Measurements from ENCODE around the gene HIGD1C.

Gene HIGD1C

GRCh38 chr12:51009056-51009440 is 56.7 kb downstream of the HIGD1C start:
- no peak for TF ChIP-seq CTCF (IDR thresholded peaks at IDR 0.05)

GRCh38 chr12:51011955-51012354 is 59.6 kb downstream of the HIGD1C start:
- no peak for TF ChIP-seq CTCF (IDR thresholded peaks at IDR 0.05)

- TF ChIP-seq CTCF (IDR thresholded peaks at IDR 0.05) = no peak
Measured at GRCh38 chr12:51012570-51013236, 60.4 kb downstream of the HIGD1C start.

GRCh38 chr12:51013441-51013840 is 61.1 kb downstream of the HIGD1C start:
- TF ChIP-seq CTCF (IDR thresholded peaks at IDR 0.05) = no peak

GRCh38 chr12:51017452-51017851 is 65.1 kb downstream of the HIGD1C start:
- no peak for TF ChIP-seq CTCF (IDR thresholded peaks at IDR 0.05)

- TF ChIP-seq CTCF (IDR thresholded peaks at IDR 0.05) = no peak
Measured at GRCh38 chr12:51018956-51019355, 66.6 kb downstream of the HIGD1C start.

- no peak for TF ChIP-seq CTCF (IDR thresholded peaks at IDR 0.05)
Measured at GRCh38 chr12:51019927-51020326, 67.6 kb downstream of the HIGD1C start.

Measured in LNCAP (cell line).